Measurements from ENCODE around the gene WDR26.

DNA sequence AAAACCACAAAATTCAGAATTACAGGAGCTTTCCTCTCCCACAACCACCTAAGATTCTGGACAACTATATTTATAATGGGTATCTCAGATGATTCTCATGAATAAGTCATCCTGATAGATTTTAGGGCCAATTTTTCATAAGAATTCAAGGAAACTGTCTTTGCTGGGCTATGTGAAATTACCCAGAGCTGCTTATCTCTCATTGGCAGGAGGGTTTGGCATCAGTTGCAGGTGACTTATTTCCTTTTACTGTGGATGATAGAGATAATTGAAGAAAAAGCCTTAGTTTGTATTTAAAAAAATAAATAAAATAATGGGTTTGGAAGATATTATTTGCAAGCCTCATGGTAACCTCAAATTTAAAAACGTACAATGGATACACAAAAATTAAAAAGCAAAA, 38.2 kb upstream of the WDR26 start:
- TF ChIP-seq, protein P1, sequence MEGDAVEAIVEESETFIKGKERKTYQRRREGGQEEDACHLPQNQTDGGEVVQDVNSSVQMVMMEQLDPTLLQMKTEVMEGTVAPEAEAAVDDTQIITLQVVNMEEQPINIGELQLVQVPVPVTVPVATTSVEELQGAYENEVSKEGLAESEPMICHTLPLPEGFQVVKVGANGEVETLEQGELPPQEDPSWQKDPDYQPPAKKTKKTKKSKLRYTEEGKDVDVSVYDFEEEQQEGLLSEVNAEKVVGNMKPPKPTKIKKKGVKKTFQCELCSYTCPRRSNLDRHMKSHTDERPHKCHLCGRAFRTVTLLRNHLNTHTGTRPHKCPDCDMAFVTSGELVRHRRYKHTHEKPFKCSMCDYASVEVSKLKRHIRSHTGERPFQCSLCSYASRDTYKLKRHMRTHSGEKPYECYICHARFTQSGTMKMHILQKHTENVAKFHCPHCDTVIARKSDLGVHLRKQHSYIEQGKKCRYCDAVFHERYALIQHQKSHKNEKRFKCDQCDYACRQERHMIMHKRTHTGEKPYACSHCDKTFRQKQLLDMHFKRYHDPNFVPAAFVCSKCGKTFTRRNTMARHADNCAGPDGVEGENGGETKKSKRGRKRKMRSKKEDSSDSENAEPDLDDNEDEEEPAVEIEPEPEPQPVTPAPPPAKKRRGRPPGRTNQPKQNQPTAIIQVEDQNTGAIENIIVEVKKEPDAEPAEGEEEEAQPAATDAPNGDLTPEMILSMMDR (IDR thresholded peaks at IDR 0.05): no peak
- no peak for TF ChIP-seq ZFX (IDR thresholded peaks at IDR 0.05; ENCODE audit: borderline replicate concordance)

All from 22Rv1 (cell line).